HepG2 (cell line): Measurements from ENCODE around the gene HOXA7. TPM values are rescaled to one million over a fixed set of nuclear protein-coding genes. Genes with fewer than 3 reads are reported as not detected.

Experiments
- DR1 ChIP-seq: sonication (generic); formaldehyde crosslinking; IDR thresholded peaks from 2 replicates; pipeline ENCODE4 v1.8.0; 2021; ENCODE audit warnings: mild to moderate bottlenecking, missing genetic modification reagents, inconsistent platforms
- HDAC2 ChIP-seq: sonication (generic); formaldehyde crosslinking; IDR thresholded peaks from 2 replicates; pipeline ENCODE4 v1.4.0; 2020; ENCODE audit warnings: missing genetic modification reagents
- HNRNPL ChIP-seq: fragments of 200-400 bp; formaldehyde crosslinking; IDR thresholded peaks from 2 replicates; pipeline ENCODE4 v1.6.1; 2017; ENCODE audit warnings: mild to moderate bottlenecking, low read depth, low read length
- MED8 ChIP-seq: sonication (generic); formaldehyde crosslinking; IDR thresholded peaks from 2 replicates; pipeline ENCODE4 v1.8.1; 2023; ENCODE audit warnings: mild to moderate bottlenecking, missing genetic modification reagents; ENCODE audit not compliant: insufficient replicate concordance
- MEIS2 ChIP-seq: sonication (generic); formaldehyde crosslinking; IDR thresholded peaks from 2 replicates; pipeline ENCODE4 v1.9.0; 2021; ENCODE audit warnings: mild to moderate bottlenecking, missing genetic modification reagents
- NCOA5 ChIP-seq: sonication (generic); formaldehyde crosslinking; IDR thresholded peaks from 2 replicates; pipeline ENCODE4 v1.4.0; 2020; ENCODE audit warnings: missing genetic modification reagents
- RCOR2 ChIP-seq: IDR thresholded peaks from 2 replicates; pipeline ENCODE4 v1.6.1; 2016; ENCODE audit warnings: missing biosample characterization, missing genetic modification reagents
- TOPORS ChIP-seq: sonication (generic); formaldehyde crosslinking; IDR thresholded peaks from 2 replicates; pipeline ENCODE4 v1.8.0; 2023; ENCODE audit warnings: mild to moderate bottlenecking, missing genetic modification reagents
- XRCC5 ChIP-seq: fragments of 200-400 bp; formaldehyde crosslinking; optimal IDR thresholded peaks from 2 replicates; pipeline ENCODE3; 2017; ENCODE audit warnings: mild to moderate bottlenecking, low read length
- ZBTB3 ChIP-seq: sonication (generic); formaldehyde crosslinking; IDR thresholded peaks from 2 replicates; pipeline ENCODE4 v1.4.0; 2020; ENCODE audit warnings: low read depth, mild to moderate bottlenecking, moderate library complexity, missing genetic modification reagents, borderline replicate concordance
- ZFY ChIP-seq: sonication (generic); formaldehyde crosslinking; IDR thresholded peaks from 2 replicates; pipeline ENCODE4 v1.4.0; 2020; ENCODE audit warnings: missing genetic modification reagents
- ZIK1 ChIP-seq: sonication (generic); formaldehyde crosslinking; IDR thresholded peaks from 2 replicates; pipeline ENCODE4 v1.5.0; 2020; ENCODE audit warnings: mild to moderate bottlenecking, low read depth, missing genetic modification reagents, borderline replicate concordance
- ZNF24 ChIP-seq: fragments of 450-650 bp; IDR thresholded peaks from 2 replicates; pipeline ENCODE4 v1.6.1; 2017; ENCODE audit warnings: antibody characterized with exemption, mild to moderate bottlenecking
- ZNF296 ChIP-seq: sonication (generic); formaldehyde crosslinking; conservative IDR thresholded peaks from 2 replicates; pipeline ENCODE4 v1.5.0; 2020; ENCODE audit warnings: mild to moderate bottlenecking, missing genetic modification reagents
- ZNF350 ChIP-seq: sonication (generic); formaldehyde crosslinking; IDR thresholded peaks from 2 replicates; pipeline ENCODE4 v1.4.0; 2020; ENCODE audit warnings: mild to moderate bottlenecking, low read depth, missing genetic modification reagents, borderline replicate concordance
- ZNF501 ChIP-seq: sonication (generic); formaldehyde crosslinking; IDR thresholded peaks from 2 replicates; pipeline ENCODE4 v1.5.1; 2020; ENCODE audit warnings: mild to moderate bottlenecking, moderate library complexity, missing genetic modification reagents
- ZNF570 ChIP-seq: sonication (generic); formaldehyde crosslinking; IDR thresholded peaks from 2 replicates; pipeline ENCODE4 v1.4.0; 2020; ENCODE audit warnings: mild to moderate bottlenecking, missing genetic modification reagents, borderline replicate concordance
- ZNF574 ChIP-seq: sonication (generic); formaldehyde crosslinking; IDR thresholded peaks from 2 replicates; pipeline ENCODE4 v1.4.0; 2020; ENCODE audit warnings: missing genetic modification reagents
- polyA plus RNA-seq, 8 experiments: library from polyadenylated mRNA; depleted of rRNA in 3 of 8; stranded (reverse) in 7 of 8; unstranded in 1 of 8; fragments of >200 nt; fragmentation: Illumina TruSeq in 4 of 8; extraction: Trizol in 4 of 8; gene quantifications; 2 replicates each; pipeline versions ENCODE4 v1.2.1 to v1.2.3, GENCODE V29; 2011 to 2016; ENCODE audit warnings: low read depth in 4 of 8, missing spikeins in 1 of 8, mixed read lengths in 1 of 8; ENCODE audit not compliant: insufficient read depth in 1 of 8
- total RNA-seq, 5 experiments: library from RNA; depleted of rRNA; stranded (reverse); fragments of >200 nt; fragmentation: Illumina TruSeq; extraction: Trizol; gene quantifications; 2 replicates each; pipeline ENCODE4 v1.2.3, GENCODE V29; 2016; ENCODE audit warnings: low read depth in 1 of 5
- TF ChIP-seq, protein P1 (sequence below): sonication (generic); formaldehyde crosslinking; IDR thresholded peaks from 2 replicates; pipeline ENCODE4 v1.4.0; 2020; ENCODE audit warnings: missing genetic modification reagents
- TF ChIP-seq, protein P2 (sequence below): sonication (generic); formaldehyde crosslinking; conservative IDR thresholded peaks from 2 replicates; pipeline ENCODE4 v1.4.0; 2020; ENCODE audit warnings: missing genetic modification reagents

The HOXA7 gene
- total and polyA plus RNA-seq, 2 of the 13 experiments (the other 11 are each of a cell fraction or from before 2014, with no cell fraction given) = 0.05 TPM; not detected in 1

DNA sequence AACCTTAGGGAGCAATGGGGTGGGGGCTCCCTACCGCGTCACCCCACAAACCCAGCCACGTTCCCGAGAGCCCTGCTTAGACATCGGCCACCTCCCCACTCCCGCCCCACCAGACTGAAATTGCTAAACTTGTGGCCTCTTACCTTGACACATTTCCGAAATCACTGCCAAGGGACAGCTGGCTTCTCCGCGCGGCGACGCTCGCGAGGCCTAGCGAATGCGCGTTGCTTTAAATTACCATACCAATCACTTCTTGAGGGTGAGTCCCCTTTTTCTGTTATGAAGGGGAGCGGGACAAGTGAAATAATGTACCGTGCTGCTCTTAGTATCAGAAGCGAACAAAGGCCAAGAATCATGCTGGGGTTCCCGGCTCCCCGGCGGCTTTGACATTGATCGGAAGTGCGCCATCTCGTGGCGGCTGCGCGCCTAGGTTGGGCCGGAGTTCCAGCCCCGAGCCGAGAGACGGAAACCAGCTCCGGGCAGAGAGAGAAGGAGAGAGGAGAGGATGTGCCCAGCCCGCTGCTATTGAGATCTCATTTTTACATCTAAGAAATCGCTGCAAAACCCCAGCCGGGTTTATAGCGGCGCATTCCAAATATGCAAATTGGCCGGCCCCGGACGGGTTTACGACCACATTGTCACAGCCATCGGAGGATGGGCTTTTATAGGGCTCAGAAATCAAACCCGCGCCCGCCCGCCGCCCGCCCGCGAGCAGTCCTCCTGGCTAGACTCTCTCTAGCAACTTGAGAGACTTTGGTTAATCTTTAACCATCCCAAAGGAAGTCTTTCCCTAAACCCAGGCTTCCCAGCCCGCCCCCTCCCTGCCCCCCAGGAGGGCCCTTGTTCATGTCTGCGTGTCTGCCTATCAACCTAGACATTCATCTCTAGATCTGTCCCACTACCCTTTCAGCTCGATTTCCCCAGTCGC, 23.3 kb upstream of the HOXA7 start (continued):
- TF ChIP-seq, protein P1, sequence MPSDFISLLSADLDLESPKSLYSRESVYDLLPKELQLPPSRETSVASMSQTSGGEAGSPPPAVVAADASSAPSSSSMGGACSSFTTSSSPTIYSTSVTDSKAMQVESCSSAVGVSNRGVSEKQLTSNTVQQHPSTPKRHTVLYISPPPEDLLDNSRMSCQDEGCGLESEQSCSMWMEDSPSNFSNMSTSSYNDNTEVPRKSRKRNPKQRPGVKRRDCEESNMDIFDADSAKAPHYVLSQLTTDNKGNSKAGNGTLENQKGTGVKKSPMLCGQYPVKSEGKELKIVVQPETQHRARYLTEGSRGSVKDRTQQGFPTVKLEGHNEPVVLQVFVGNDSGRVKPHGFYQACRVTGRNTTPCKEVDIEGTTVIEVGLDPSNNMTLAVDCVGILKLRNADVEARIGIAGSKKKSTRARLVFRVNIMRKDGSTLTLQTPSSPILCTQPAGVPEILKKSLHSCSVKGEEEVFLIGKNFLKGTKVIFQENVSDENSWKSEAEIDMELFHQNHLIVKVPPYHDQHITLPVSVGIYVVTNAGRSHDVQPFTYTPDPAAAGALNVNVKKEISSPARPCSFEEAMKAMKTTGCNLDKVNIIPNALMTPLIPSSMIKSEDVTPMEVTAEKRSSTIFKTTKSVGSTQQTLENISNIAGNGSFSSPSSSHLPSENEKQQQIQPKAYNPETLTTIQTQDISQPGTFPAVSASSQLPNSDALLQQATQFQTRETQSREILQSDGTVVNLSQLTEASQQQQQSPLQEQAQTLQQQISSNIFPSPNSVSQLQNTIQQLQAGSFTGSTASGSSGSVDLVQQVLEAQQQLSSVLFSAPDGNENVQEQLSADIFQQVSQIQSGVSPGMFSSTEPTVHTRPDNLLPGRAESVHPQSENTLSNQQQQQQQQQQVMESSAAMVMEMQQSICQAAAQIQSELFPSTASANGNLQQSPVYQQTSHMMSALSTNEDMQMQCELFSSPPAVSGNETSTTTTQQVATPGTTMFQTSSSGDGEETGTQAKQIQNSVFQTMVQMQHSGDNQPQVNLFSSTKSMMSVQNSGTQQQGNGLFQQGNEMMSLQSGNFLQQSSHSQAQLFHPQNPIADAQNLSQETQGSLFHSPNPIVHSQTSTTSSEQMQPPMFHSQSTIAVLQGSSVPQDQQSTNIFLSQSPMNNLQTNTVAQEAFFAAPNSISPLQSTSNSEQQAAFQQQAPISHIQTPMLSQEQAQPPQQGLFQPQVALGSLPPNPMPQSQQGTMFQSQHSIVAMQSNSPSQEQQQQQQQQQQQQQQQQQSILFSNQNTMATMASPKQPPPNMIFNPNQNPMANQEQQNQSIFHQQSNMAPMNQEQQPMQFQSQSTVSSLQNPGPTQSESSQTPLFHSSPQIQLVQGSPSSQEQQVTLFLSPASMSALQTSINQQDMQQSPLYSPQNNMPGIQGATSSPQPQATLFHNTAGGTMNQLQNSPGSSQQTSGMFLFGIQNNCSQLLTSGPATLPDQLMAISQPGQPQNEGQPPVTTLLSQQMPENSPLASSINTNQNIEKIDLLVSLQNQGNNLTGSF (CRISPR knock-in tag) = no peak
- TF ChIP-seq RCOR2 (CRISPR knock-in tag) (no peak), ZNF350 (CRISPR knock-in tag) (no peak), ZNF296 (CRISPR knock-in tag) (no peak), NCOA5 (no peak), ZNF501 (CRISPR knock-in tag) (peak; percentile 43; the same call in 1 of the 2 replicates), TOPORS (CRISPR knock-in tag) (no peak), ZNF570 (CRISPR knock-in tag) (no peak), ZIK1 (CRISPR knock-in tag) (no peak), MED8 (CRISPR knock-in tag) (no peak), MEIS2 (CRISPR knock-in tag) (peak; percentile 49; the same call in 1 of the 2 replicates), HNRNPL (no peak), ZBTB3 (CRISPR knock-in tag) (no peak), HDAC2 (no peak), ZNF24 (no peak), ZNF574 (CRISPR knock-in tag) (0 out of 2 replicates have a peak, but pooled peaks have one; percentile 24), XRCC5 (peak; percentile 62), DR1 (CRISPR knock-in tag) (no peak), ZFY (CRISPR knock-in tag) (peak; percentile 27; the same call in 1 of the 2 replicates)
- TF ChIP-seq, protein P2, sequence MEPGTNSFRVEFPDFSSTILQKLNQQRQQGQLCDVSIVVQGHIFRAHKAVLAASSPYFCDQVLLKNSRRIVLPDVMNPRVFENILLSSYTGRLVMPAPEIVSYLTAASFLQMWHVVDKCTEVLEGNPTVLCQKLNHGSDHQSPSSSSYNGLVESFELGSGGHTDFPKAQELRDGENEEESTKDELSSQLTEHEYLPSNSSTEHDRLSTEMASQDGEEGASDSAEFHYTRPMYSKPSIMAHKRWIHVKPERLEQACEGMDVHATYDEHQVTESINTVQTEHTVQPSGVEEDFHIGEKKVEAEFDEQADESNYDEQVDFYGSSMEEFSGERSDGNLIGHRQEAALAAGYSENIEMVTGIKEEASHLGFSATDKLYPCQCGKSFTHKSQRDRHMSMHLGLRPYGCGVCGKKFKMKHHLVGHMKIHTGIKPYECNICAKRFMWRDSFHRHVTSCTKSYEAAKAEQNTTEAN (CRISPR knock-in tag) = no peak
